DND-41 (cell line): ENCODE measurements around the gene AMFR.

Source experiments
- EZH2 ChIP-seq: IDR thresholded peaks from 3 replicates; pipeline ENCODE4 v1.6.1; 2012; ENCODE audit warnings: borderline replicate concordance, low read depth, mild to moderate bottlenecking, moderate library complexity, low read length, inconsistent platforms; ENCODE audit not compliant: severe bottlenecking
- TF ChIP-seq, protein P1 (sequence below): IDR thresholded peaks from 2 replicates; pipeline ENCODE4 v1.5.1; 2012; ENCODE audit warnings: borderline replicate concordance, low read length, moderate library complexity, mild to moderate bottlenecking; ENCODE audit not compliant: poor library complexity, severe bottlenecking; ENCODE audit errors: extremely low read depth

DNA sequence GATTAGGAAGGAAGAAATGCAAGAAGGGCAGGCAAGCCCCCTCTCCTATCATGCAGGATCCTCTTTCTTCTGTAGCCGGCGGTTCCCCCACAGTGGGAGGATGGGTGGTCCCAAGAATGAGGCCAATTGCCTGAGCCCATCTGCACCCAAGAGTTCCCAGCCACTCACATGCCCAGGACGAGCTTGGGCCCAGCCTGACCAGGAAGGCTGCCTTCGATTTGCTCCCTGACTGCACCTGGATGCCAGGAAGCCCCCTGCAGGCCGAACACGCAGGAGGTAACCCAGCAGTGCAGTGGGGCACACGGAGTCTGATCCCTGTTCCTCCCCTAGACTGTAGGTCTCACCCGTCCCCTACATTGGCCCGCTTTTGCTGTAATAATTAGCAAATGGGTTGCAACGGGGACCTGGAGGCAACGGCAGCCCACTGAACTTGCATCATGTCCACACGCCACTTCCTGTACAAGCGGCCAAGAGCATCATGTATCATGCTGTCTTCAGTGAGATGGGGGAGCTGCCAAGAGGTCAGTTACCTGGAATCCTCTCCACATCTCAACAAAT lies 67.5 kb downstream of the AMFR start:
- no peak for TF ChIP-seq EZH2
- TF ChIP-seq, protein P1, sequence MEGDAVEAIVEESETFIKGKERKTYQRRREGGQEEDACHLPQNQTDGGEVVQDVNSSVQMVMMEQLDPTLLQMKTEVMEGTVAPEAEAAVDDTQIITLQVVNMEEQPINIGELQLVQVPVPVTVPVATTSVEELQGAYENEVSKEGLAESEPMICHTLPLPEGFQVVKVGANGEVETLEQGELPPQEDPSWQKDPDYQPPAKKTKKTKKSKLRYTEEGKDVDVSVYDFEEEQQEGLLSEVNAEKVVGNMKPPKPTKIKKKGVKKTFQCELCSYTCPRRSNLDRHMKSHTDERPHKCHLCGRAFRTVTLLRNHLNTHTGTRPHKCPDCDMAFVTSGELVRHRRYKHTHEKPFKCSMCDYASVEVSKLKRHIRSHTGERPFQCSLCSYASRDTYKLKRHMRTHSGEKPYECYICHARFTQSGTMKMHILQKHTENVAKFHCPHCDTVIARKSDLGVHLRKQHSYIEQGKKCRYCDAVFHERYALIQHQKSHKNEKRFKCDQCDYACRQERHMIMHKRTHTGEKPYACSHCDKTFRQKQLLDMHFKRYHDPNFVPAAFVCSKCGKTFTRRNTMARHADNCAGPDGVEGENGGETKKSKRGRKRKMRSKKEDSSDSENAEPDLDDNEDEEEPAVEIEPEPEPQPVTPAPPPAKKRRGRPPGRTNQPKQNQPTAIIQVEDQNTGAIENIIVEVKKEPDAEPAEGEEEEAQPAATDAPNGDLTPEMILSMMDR, result peak; percentile 39
